ENCODE results near the gene ADGRL2. TPM values are rescaled to one million over a fixed set of nuclear protein-coding genes. Genes with fewer than 3 reads are reported as not detected.

The ADGRL2 gene
- total RNA-seq, 1 donor from 2014 or later = 48.9 TPM

DNA sequence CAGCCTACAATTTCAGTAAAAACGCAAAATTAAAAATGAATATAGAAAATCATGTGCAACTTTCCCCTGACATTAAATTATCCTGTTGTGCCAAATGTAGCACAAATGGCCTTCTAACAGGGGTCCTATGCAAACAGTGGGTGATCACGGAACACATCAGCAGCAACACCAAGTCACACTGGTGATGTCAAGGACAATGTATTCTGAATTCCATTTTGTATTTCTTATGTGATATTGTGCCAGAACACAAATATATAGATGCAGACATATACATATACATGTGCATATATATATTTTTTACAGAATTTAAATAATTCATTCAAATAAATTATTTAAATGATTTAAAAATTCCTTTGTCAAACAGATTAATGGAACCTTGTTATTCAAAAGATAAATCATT lies 8.6 kb upstream of the ADGRL2 start:
- intact Hi-C loops (cut with DNase I) = no loop called here
- no peaks in the 10 kb centered on the region for H3K4me1 ChIP-seq
- H3K9me3 ChIP-seq = no peaks in the 10 kb centered on the region
- no peak overlapping the region for H3K27ac ChIP-seq
- no peaks in the 10 kb centered on the region for H3K27me3 ChIP-seq
- H3K4me3 ChIP-seq = no peak overlapping the region
- TF ChIP-seq, protein P1, sequence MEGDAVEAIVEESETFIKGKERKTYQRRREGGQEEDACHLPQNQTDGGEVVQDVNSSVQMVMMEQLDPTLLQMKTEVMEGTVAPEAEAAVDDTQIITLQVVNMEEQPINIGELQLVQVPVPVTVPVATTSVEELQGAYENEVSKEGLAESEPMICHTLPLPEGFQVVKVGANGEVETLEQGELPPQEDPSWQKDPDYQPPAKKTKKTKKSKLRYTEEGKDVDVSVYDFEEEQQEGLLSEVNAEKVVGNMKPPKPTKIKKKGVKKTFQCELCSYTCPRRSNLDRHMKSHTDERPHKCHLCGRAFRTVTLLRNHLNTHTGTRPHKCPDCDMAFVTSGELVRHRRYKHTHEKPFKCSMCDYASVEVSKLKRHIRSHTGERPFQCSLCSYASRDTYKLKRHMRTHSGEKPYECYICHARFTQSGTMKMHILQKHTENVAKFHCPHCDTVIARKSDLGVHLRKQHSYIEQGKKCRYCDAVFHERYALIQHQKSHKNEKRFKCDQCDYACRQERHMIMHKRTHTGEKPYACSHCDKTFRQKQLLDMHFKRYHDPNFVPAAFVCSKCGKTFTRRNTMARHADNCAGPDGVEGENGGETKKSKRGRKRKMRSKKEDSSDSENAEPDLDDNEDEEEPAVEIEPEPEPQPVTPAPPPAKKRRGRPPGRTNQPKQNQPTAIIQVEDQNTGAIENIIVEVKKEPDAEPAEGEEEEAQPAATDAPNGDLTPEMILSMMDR (IDR thresholded peaks at IDR 0.05) = no peak
- no peaks in the 10 kb centered on the region for H3K36me3 ChIP-seq
- DNase-seq (ENCODE audit: low spot score in 2 of 2) = no peak

DNA sequence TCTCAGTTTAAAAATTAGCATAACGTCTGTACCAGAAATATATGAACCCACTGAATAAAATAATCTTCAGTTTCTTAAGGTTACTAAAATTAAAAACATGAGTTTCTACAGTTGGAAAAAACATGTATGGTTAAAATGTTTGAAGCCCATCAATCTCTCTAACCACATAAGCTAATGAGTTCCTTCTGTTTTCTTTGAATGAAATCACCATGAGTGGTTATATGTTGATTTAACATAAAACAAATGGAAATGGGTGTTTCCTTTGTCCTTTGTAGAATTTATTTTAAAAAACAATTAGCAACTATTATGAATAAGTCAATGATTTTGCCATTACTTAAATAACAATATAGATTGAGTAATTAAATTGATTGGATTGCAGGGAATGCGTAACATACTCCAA lies 3.0 kb upstream of the ADGRL2 start:
- no peak overlapping the region for H3K4me3 ChIP-seq
- intact Hi-C loops (cut with DNase I) = no loop called here
- no peaks in the 10 kb centered on the region for H3K36me3 ChIP-seq
- no peak overlapping the region for H3K27ac ChIP-seq
- no peaks in the 10 kb centered on the region for H3K9me3 ChIP-seq
- peaks cover 0 to 6% of the 10 kb centered on the region in 2 donors for H3K4me1 ChIP-seq
- H3K27me3 ChIP-seq = no peaks in the 10 kb centered on the region
- TF ChIP-seq, protein P1 (IDR thresholded peaks at IDR 0.05) = no peak
- DNase-seq (ENCODE audit: low spot score in 2 of 2) = no peak

DNA sequence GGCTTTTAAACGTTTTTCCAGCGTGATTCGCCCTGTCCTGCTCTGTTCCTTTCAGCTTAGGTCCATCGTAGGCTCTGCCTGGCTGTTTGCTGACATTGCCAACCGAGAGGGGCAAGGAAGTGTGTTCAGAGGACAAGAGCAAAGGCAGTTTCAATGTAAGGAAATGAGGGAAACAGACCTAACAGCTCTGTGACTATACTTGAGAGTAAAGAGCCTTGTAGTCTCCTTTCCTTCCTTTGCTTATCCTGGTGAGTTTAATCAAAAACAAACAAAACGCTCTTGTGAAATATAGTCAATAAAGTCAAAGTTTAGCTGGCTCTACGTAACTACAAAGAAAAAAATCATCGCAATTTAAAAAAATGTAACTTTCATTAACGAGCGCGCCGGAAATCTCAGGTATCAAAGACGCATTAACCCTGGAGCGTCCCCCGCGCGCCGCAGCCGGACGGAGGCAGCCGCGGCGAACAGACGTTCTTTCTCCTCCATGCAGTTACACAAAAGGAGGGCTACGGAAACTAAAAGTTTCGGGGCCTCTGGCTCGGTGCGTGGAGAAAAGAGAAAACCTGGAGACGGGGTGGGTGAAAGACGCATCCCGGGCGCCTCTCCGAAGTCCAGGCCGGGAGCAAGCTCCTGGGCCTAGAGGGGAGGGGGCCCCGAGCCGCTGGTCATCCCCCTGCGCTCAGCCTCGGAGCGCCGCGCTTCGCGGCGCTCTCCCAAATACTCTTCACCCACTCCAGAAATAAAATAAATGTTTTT lies 617 bp upstream of the ADGRL2 start:
- H3K4me3 ChIP-seq = peak overlapping the region; percentile 74 to 96
- intact Hi-C loops (cut with DNase I) = loop anchor here (2.0 to 10.0 kb wide), 6 partner anchors 147 to 765 kb away; no protein-coding TSS in a partner anchor
- DNase-seq (ENCODE audit: low spot score in 2 of 2) = peak in 1 of 2 donors; percentile 74
- no peaks in the 10 kb centered on the region for H3K9me3 ChIP-seq
- H3K27ac ChIP-seq = peak overlapping the region; percentile 96 to 100
- H3K27me3 ChIP-seq = no peaks in the 10 kb centered on the region
- TF ChIP-seq, protein P1 (IDR thresholded peaks at IDR 0.05) = no peak
- no peaks in the 10 kb centered on the region for H3K36me3 ChIP-seq
- peaks cover 0 to 6% of the 10 kb centered on the region in 2 donors for H3K4me1 ChIP-seq

DNA sequence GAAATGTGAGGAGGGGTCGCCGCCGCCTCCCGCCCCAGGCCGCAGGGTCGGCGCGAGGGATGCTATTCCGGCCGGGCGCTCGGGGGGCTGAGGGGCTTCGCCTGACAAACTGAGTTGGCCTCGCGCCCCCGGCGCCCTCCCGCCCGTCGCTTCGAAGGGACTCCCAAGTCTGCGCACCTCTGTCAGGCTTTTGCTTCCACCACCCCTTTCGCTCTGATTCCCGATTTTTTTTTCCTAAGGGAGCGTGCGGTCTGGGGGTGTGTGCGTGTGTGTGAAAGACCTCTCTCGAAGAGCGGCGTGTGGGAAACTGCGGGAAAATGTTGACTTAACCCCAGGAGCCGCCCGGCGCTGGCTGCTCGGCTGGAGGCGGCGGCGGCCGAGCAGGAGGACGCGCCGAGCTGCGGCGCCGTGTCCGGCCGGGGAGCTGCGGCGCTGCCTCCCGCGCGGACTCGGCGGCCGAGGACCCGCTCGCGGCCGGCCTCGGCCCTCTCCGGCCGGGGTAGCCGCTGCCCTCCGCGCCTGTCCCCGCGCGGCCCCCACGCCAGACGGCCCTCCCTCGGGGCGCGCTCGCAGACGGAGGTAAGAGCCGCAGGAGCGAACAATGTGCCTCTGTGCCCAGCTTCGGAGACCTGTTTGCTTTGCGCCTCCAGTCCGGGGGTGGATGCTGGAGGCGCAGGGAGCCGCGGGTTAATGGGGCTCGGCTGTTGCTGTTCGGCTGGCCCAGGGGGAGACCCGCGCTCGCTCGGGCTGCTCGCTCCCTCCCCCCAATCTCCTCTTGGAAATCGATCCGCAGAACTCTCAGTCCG lies 1.1 kb downstream of the ADGRL2 start:
- DNase-seq (ENCODE audit: low spot score in 2 of 2) = peak in 1 of 2 donors; percentile 67
- Histone ChIP-seq H3K4me1 (peaks cover 0 to 12% of the 10 kb centered on the region in 2 donors), H3K4me3 (peak overlapping the region; percentile 74 to 96), H3K9me3 (no peaks in the 10 kb centered on the region), H3K36me3 (no peaks in the 10 kb centered on the region), H3K27me3 (no peaks in the 10 kb centered on the region), H3K27ac (peak overlapping the region; percentile 96 to 100)
- TF ChIP-seq, protein P1 (IDR thresholded peaks at IDR 0.05) = no peak
- intact Hi-C loops (cut with DNase I) = loop anchor here (2.0 to 10.0 kb wide), 6 partner anchors 145 to 763 kb away; no protein-coding TSS in a partner anchor

DNA sequence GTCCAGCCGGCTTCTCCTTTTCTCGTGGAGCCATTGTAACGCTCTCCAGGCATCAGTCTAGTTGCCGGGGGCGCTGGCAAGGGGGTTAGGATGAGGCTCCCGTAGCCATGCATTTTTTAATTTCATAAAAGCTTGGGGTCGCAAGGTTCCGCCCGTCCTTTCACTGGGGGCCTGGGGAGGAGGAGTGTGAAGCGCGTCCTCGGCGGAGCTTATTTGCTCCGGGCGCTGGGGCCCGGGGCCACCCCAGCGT lies 1.6 kb downstream of the ADGRL2 start:
- Histone ChIP-seq H3K4me3 (peak overlapping the region; percentile 74 to 96), H3K9me3 (no peaks in the 10 kb centered on the region), H3K36me3 (no peaks in the 10 kb centered on the region), H3K27me3 (no peaks in the 10 kb centered on the region), H3K27ac (peak overlapping the region; percentile 96 to 100), H3K4me1 (peaks cover 0 to 12% of the 10 kb centered on the region in 2 donors)
- no peak for DNase-seq (ENCODE audit: low spot score in 2 of 2)
- TF ChIP-seq, protein P1 (IDR thresholded peaks at IDR 0.05) = no peak
- intact Hi-C loops (cut with DNase I) = loop anchor here (5.0 to 10.0 kb wide), 5 partner anchors 145 to 762 kb away; no protein-coding TSS in a partner anchor

Measured in ascending aorta (tissue), 2 donors.